SK-N-SH (cell line): ENCODE results near the gene SRMS. TPM values are rescaled to one million over a fixed set of nuclear protein-coding genes. Genes with fewer than 3 reads are reported as not detected.

ENCODE experiments used
- CTCF ChIA-PET: fragments of 300-600, 350-600 bp; formaldehyde crosslinking; extraction: SDS; loops from one replicate; lab custom pipeline; 2021; lab: Yijun Ruan, JAX
- POLR2A ChIA-PET: fragments of 350-600 bp; sonication (Branson Sonifier 250); formaldehyde crosslinking; extraction: SDS; loops from one replicate; lab custom pipeline; 2020; ENCODE audit warnings: antibody characterized with exemption, inconsistent platforms; lab: Yijun Ruan, JAX
- DNase-seq: peaks from one replicate; pipeline ENCODE4 v3.0.0; 2012
- H2AFZ ChIP-seq: fragments of 200-600 bp; sonication (generic); 2 replicates; pipeline ENCODE4 v1.8.1; 2016; ENCODE audit warnings: antibody characterized with exemption, mild to moderate bottlenecking, low read depth
- H3F3A ChIP-seq: fragments of 200-600 bp; sonication (generic); replicated peaks from 2 replicates; pipeline ENCODE3; 2016; ENCODE audit warnings: antibody characterized with exemption, mild to moderate bottlenecking; ENCODE audit not compliant: insufficient read depth
- H3K27ac ChIP-seq, 2 experiments: fragments of 200-500 bp in 1 of 2; fragments of 200-600 bp in 1 of 2; sonication (Bioruptor generic) in 1 of 2; sonication (generic), shearing (Covaris generic) in 1 of 2; 2 replicates each; pipeline versions ENCODE4 v1.5.1 to v1.6.1; 2014 to 2016; ENCODE audit warnings: low read depth in 2 of 2, inconsistent platforms in 1 of 2, low read length in 1 of 2, mild to moderate bottlenecking in 1 of 2, mixed read lengths in 1 of 2
- H3K27me3 ChIP-seq: fragments of 200-600 bp; sonication (generic), shearing (Covaris generic); 2 replicates; pipeline ENCODE4 v1.6.1; 2016; ENCODE audit warnings: mixed run types; ENCODE audit not compliant: insufficient read depth
- H3K36me3 ChIP-seq, 2 experiments: fragments of 200-500 bp in 1 of 2; fragments of 200-600 bp in 1 of 2; sonication (Bioruptor generic) in 1 of 2; sonication (generic) in 1 of 2; replicated peaks in 1 of 2; 2 replicates each; pipeline versions ENCODE3 to v1.5.1; 2014 to 2016; ENCODE audit warnings: low read length in 1 of 2, mild to moderate bottlenecking in 1 of 2; ENCODE audit not compliant: insufficient read depth in 2 of 2, control insufficient read depth in 1 of 2
- H3K4me1 ChIP-seq, 2 experiments: fragments of 200-500 bp in 1 of 2; fragments of 200-600 bp in 1 of 2; sonication (Bioruptor generic) in 1 of 2; sonication (generic), shearing (Covaris generic) in 1 of 2; 2 replicates each; pipeline versions ENCODE4 v1.5.1 to v1.6.1; 2014 to 2016; ENCODE audit warnings: low read depth in 1 of 2, low read length in 1 of 2, mixed run types in 1 of 2; ENCODE audit not compliant: insufficient read depth in 2 of 2, control insufficient read depth in 1 of 2
- H3K4me2 ChIP-seq: fragments of 200-600 bp; sonication (generic), shearing (Covaris generic); 2 replicates; pipeline ENCODE4 v1.6.1; 2017; ENCODE audit warnings: mixed run types
- H3K4me3 ChIP-seq, 2 experiments: fragments of 200-500 bp in 1 of 2; fragments of 200-600 bp in 1 of 2; sonication (Bioruptor generic) in 1 of 2; sonication (generic), shearing (Covaris generic) in 1 of 2; 2 replicates each; pipeline versions ENCODE4 v1.5.1 to v1.8.1; 2014 to 2016; ENCODE audit warnings: low read depth in 2 of 2, inconsistent platforms in 1 of 2, low read length in 1 of 2, mild to moderate bottlenecking in 1 of 2, mixed read lengths in 1 of 2, moderate library complexity in 1 of 2
- H3K79me2 ChIP-seq: fragments of 200-600 bp; sonication (generic); 2 replicates; pipeline ENCODE4 v1.8.1; 2017; ENCODE audit warnings: mild to moderate bottlenecking; ENCODE audit not compliant: insufficient read depth
- H3K9ac ChIP-seq: fragments of 200-600 bp; sonication (generic); 2 replicates; pipeline ENCODE4 v1.6.1; 2017; ENCODE audit warnings: mixed run types
- H3K9me2 ChIP-seq: fragments of 200-600 bp; sonication (generic); 2 replicates; pipeline ENCODE4 v1.6.1; 2017; ENCODE audit warnings: mixed run types
- H3K9me3 ChIP-seq: fragments of 200-600 bp; sonication (generic); 2 replicates; pipeline ENCODE4 v1.6.1; 2017; ENCODE audit warnings: mixed run types, mild to moderate bottlenecking, moderate library complexity
- H4K20me1 ChIP-seq: fragments of 200-600 bp; sonication (generic); 2 replicates; pipeline ENCODE4 v1.6.1; 2017; ENCODE audit warnings: mild to moderate bottlenecking, mixed run types; ENCODE audit not compliant: insufficient read depth
- CHD2 ChIP-seq: fragments of 150-350 bp; IDR thresholded peaks from 2 replicates; pipeline ENCODE4 v1.6.1; 2018; ENCODE audit warnings: low read length; ENCODE audit not compliant: partially characterized antibody
- ELF1 ChIP-seq: IDR thresholded peaks from 2 replicates; pipeline ENCODE4 v1.4.0; 2012
- EP300 ChIP-seq, 2 experiments: IDR thresholded peaks; 2 replicates each; pipeline versions ENCODE4 v1.4.0 to v1.6.1; 2012; ENCODE audit warnings: borderline replicate concordance in 1 of 2, low read depth in 1 of 2, low read length in 1 of 2
- EZH2phosphoT487 ChIP-seq: fragments of 200-600 bp; sonication (generic); IDR thresholded peaks from 2 replicates; pipeline ENCODE4 v1.6.1; 2017; ENCODE audit warnings: low read depth, mixed run types, mild to moderate bottlenecking, antibody characterized with exemption, moderate library complexity, borderline replicate concordance
- FOSL2 ChIP-seq: IDR thresholded peaks from 2 replicates; pipeline ENCODE4 v1.4.0; 2012; ENCODE audit warnings: low read depth, mild to moderate bottlenecking, moderate library complexity, borderline replicate concordance
- GATA2 ChIP-seq: sonication (generic); formaldehyde crosslinking; IDR thresholded peaks from 2 replicates; pipeline ENCODE4 v1.5.0; 2020; ENCODE audit warnings: mild to moderate bottlenecking, missing genetic modification reagents
- MEF2A ChIP-seq: IDR thresholded peaks from 2 replicates; pipeline ENCODE4 v1.4.0; 2012; ENCODE audit warnings: low read depth, borderline replicate concordance
- MXI1 ChIP-seq: IDR thresholded peaks from 2 replicates; pipeline ENCODE4 v1.6.1; 2012; ENCODE audit warnings: mild to moderate bottlenecking, low read depth, low read length, improper control_type of control experiment
- NFIC ChIP-seq: IDR thresholded peaks from 2 replicates; pipeline ENCODE4 v1.4.0; 2012; ENCODE audit warnings: borderline replicate concordance
- NRF1 ChIP-seq: IDR thresholded peaks from 2 replicates; pipeline ENCODE4 v1.6.1; 2012; ENCODE audit warnings: low read depth, mild to moderate bottlenecking, low read length
- POLR2AphosphoS5 ChIP-seq: IDR thresholded peaks from 2 replicates; pipeline ENCODE4 v1.6.1; 2012; ENCODE audit warnings: low read depth, low read length
- RAD21 ChIP-seq: IDR thresholded peaks from 2 replicates; pipeline ENCODE4 v1.6.1; 2012; ENCODE audit warnings: mild to moderate bottlenecking, low read length
- RFX5 ChIP-seq: IDR thresholded peaks from 2 replicates; pipeline ENCODE4 v1.6.1; 2012; ENCODE audit warnings: mild to moderate bottlenecking, improper control_type of control experiment, low read length
- RXRA ChIP-seq: IDR thresholded peaks from 2 replicates; pipeline ENCODE4 v1.4.0; 2012; ENCODE audit warnings: low read depth, mild to moderate bottlenecking, borderline replicate concordance
- TAF1 ChIP-seq: IDR thresholded peaks from 2 replicates; pipeline ENCODE4 v1.6.1; 2012; ENCODE audit warnings: low read depth, mild to moderate bottlenecking, low read length, moderate library complexity, borderline replicate concordance
- TEAD4 ChIP-seq: IDR thresholded peaks from 2 replicates; pipeline ENCODE4 v1.4.0; 2012; ENCODE audit warnings: mild to moderate bottlenecking, borderline replicate concordance; ENCODE audit not compliant: insufficient read depth
- USF1 ChIP-seq: IDR thresholded peaks from 2 replicates; pipeline ENCODE4 v1.4.0; 2012; ENCODE audit warnings: low read depth, borderline replicate concordance
- USF2 ChIP-seq: fragments of 150-350 bp; IDR thresholded peaks from 2 replicates; pipeline ENCODE4 v1.6.1; 2017; ENCODE audit warnings: antibody characterized with exemption, low read length, low read depth, borderline replicate concordance
- ZBTB33 ChIP-seq: IDR thresholded peaks from 2 replicates; pipeline ENCODE4 v1.4.0; 2012; ENCODE audit warnings: low read depth, borderline replicate concordance
- WGBS: methylation state at CpG from one replicate; pipeline ENCODE4 v1.1.6; 2017; ENCODE audit warnings: low lambda C conversion rate; 5-methylcytosine and 5-hydroxymethylcytosine counted together
- polyA plus RNA-seq, 3 experiments: library from polyadenylated mRNA; depleted of rRNA; stranded (reverse); fragments of >200 nt; gene quantifications; 2 replicates each; pipeline ENCODE4 v1.2.3, GENCODE V29; 2012

The SRMS gene
- polyA plus RNA-seq, 1 of the 3 experiments (the other 2 are of a cell fraction) = not detected

GRCh38 chr20:63565021-63565698 is 17.6 kb upstream of the SRMS start:
- Histone ChIP-seq H3K36me3 (peaks cover 0 to 33% of the 10 kb centered on the region in 2 experiments), H3K27me3 (no peaks in the 10 kb centered on the region), H3K79me2 (no peaks in the 10 kb centered on the region), H3F3A (no peaks in the 10 kb centered on the region), H3K4me2 (no peak overlapping the region), H3K4me3 (no peak overlapping the region), H3K4me1 (no peaks in the 10 kb centered on the region), H2AFZ (no peak overlapping the region), H4K20me1 (no peaks in the 10 kb centered on the region), H3K9me2 (no peaks in the 10 kb centered on the region), H3K9ac (no peak overlapping the region), H3K27ac (no peak overlapping the region), H3K9me3 (no peaks in the 10 kb centered on the region)
- no peak for DNase-seq
- POLR2A ChIA-PET = no interaction called here
- WGBS = 92% methylated on average over 30 of the region's 61 CpGs
- CTCF ChIA-PET = interaction anchor here (3.6 kb wide), 1 partner anchor 27 kb away, joined by 12 read pairs; the partner anchor contains the start of gene PTK6
- no peak for TF ChIP-seq EZH2phosphoT487
- no peak for TF ChIP-seq RXRA
- no peak for TF ChIP-seq NRF1
- no peak for TF ChIP-seq RAD21
- TF ChIP-seq NFIC = no peak
- TF ChIP-seq ELF1 = no peak
- no peak for TF ChIP-seq TEAD4
- TF ChIP-seq MEF2A = no peak
- no peak for TF ChIP-seq CHD2
- no peak for TF ChIP-seq USF1
- no peak for TF ChIP-seq EP300 (IDR thresholded peaks at IDR 0.05; ENCODE audit: borderline replicate concordance in 1 of 2, low read depth in 1 of 2, low read length in 1 of 2)
- TF ChIP-seq POLR2AphosphoS5 = no peak
- TF ChIP-seq ZBTB33 = no peak
- TF ChIP-seq GATA2 (CRISPR knock-in tag) = no peak
- TF ChIP-seq USF2 = no peak
- no peak for TF ChIP-seq RFX5
- TF ChIP-seq FOSL2 = no peak
- TF ChIP-seq TAF1 = no peak
- TF ChIP-seq MXI1 = no peak
